CD4-positive, alpha-beta memory T cell (primary cell): ENCODE results near the gene NCLN. TPM values are rescaled to one million over a fixed set of nuclear protein-coding genes. Genes with fewer than 3 reads are reported as not detected.

ENCODE experiments used
- CTCF ChIA-PET: fragments of 350-600 bp; sonication (Branson Sonifier 250); formaldehyde crosslinking; loops from one replicate; lab custom pipeline; 2021; ENCODE audit warnings: inconsistent platforms; ENCODE audit not compliant: partially characterized antibody; lab: Charles Lee
- POLR2A ChIA-PET: fragments of 350-600 bp; sonication (Branson Sonifier 250); formaldehyde crosslinking; loops from one replicate; lab custom pipeline; 2021; ENCODE audit not compliant: partially characterized antibody; lab: Charles Lee
- DNase-seq, 5 donors: peaks; one replicate each; pipeline versions ENCODE4 v3.0.0 to v3.0.0-alpha.2; 2020 to 2022; ENCODE audit warnings: mixed read lengths in 1 of 5
- H3K27ac ChIP-seq: one replicate; pipeline ENCODE4 v1.7.0; 2013; ENCODE audit warnings: low read depth, low read length
- H3K27me3 ChIP-seq: 2 replicates; pipeline ENCODE4 v1.7.0; 2013; ENCODE audit warnings: mild to moderate bottlenecking, low read length, moderate library complexity; ENCODE audit not compliant: insufficient read depth
- H3K36me3 ChIP-seq: 2 replicates; pipeline ENCODE4 v1.7.0; 2013; ENCODE audit warnings: mild to moderate bottlenecking, low read length, moderate library complexity; ENCODE audit not compliant: insufficient read depth
- H3K4me1 ChIP-seq: 2 replicates; pipeline ENCODE4 v1.7.0; 2013; ENCODE audit warnings: mild to moderate bottlenecking, low read length, moderate library complexity; ENCODE audit not compliant: insufficient read depth
- H3K4me3 ChIP-seq, 2 donors: one replicate each; pipeline ENCODE4 v1.7.0; 2013; ENCODE audit warnings: low read length in 2 of 2, mild to moderate bottlenecking in 1 of 2
- H3K9me3 ChIP-seq, 2 donors: one replicate each; pipeline ENCODE4 v1.7.0; 2013; ENCODE audit warnings: low read length in 2 of 2, control low read depth in 1 of 2; ENCODE audit not compliant: control insufficient read depth in 1 of 2
- H3K27ac Mint-ChIP-seq, 7 donors: one replicate each; pipeline ENCODE4 v1.8.0; 2020 to 2021; ENCODE audit warnings: mixed read lengths in 7 of 7, mild to moderate bottlenecking in 6 of 7, inconsistent platforms in 3 of 7, moderate library complexity in 3 of 7
- H3K27me3 Mint-ChIP-seq, 2 donors: one replicate each; pipeline ENCODE4 v1.8.0; 2020 to 2021; ENCODE audit warnings: mixed read lengths in 2 of 2
- H3K36me3 Mint-ChIP-seq, 2 donors: one replicate each; pipeline ENCODE4 v1.8.0; 2020 to 2021; ENCODE audit warnings: mixed read lengths in 2 of 2, inconsistent platforms in 1 of 2, mild to moderate bottlenecking in 1 of 2
- H3K4me1 Mint-ChIP-seq, 4 donors: one replicate each; pipeline ENCODE4 v1.8.0; 2020 to 2021; ENCODE audit warnings: mixed read lengths in 4 of 4, mild to moderate bottlenecking in 1 of 4
- H3K4me3 Mint-ChIP-seq, 8 donors: one replicate each; pipeline ENCODE4 v1.8.0; 2020 to 2021; ENCODE audit warnings: mixed read lengths in 8 of 8, mild to moderate bottlenecking in 7 of 8, moderate library complexity in 6 of 8, inconsistent platforms in 3 of 8
- H3K9me3 Mint-ChIP-seq, 8 donors: one replicate each; pipeline ENCODE4 v1.8.0; 2020 to 2021; ENCODE audit warnings: mixed read lengths in 8 of 8, mild to moderate bottlenecking in 5 of 8, inconsistent platforms in 3 of 8, moderate library complexity in 1 of 8
- intact Hi-C: fragments of 100-400 bp; cut with micrococcal nuclease; formaldehyde crosslinking; loops from one replicate; pipeline ENCODE4 v1.15.1; 2023
- polyA plus RNA-seq, 2 donors: library from polyadenylated mRNA; unstranded; fragments of 300-500 nt; fragmentation: Illumina TruSeq; gene quantifications; one replicate each; pipeline ENCODE4 v1.2.3, GENCODE V29; 2021
- total RNA-seq, 2 experiments: library from RNA; stranded (reverse); gene quantifications; one replicate each; pipeline ENCODE4 v1.2.3, GENCODE V29; 2021

The NCLN gene
- total and polyA plus RNA-seq, 4 experiments from 2014 or later: 25.1 to 59.3 (median 49.3) TPM

GRCh38 chr19:3207461-3208242 is 21.9 kb downstream of the NCLN start:
- Mint-ChIP-seq H3K9me3 (no peaks in the 10 kb centered on the region), H3K4me1 (peaks cover 0 to 10% (median 4%) of the 10 kb centered on the region in 4 donors), H3K27me3 (no peaks in the 10 kb centered on the region), H3K27ac (no peak overlapping the region), H3K4me3 (no peak overlapping the region), H3K36me3 (peaks cover 0 to 19% of the 10 kb centered on the region in 2 donors)
- Histone ChIP-seq H3K4me1 (no peaks in the 10 kb centered on the region), H3K4me3 (no peak overlapping the region), H3K27ac (no peak overlapping the region), H3K36me3 (peaks cover 5% of the 10 kb centered on the region), H3K27me3 (no peaks in the 10 kb centered on the region), H3K9me3 (no peaks in the 10 kb centered on the region)
- DNase-seq: no peak
- POLR2A ChIA-PET: no interaction called here
- CTCF ChIA-PET: interaction anchor here (1.3 kb wide), 1 partner anchor 132 kb away, joined by 3 read pairs; no protein-coding TSS in a partner anchor
- intact Hi-C loops: no loop called here

GRCh38 chr19:3208317-3209207 is 22.8 kb downstream of the NCLN start:
- H3K4me1 Mint-ChIP-seq: peaks cover 0 to 10% (median 4%) of the 10 kb centered on the region in 4 donors
- H3K4me3 Mint-ChIP-seq: no peak overlapping the region
- H3K4me1 ChIP-seq: no peaks in the 10 kb centered on the region
- CTCF ChIA-PET: interaction anchor here (1.3 kb wide), 1 partner anchor 133 kb away, joined by 3 read pairs; no protein-coding TSS in a partner anchor
- H3K27me3 ChIP-seq: no peaks in the 10 kb centered on the region
- no peak overlapping the region for H3K4me3 ChIP-seq
- POLR2A ChIA-PET: no interaction called here
- H3K36me3 Mint-ChIP-seq: peaks cover 0 to 15% of the 10 kb centered on the region in 2 donors
- intact Hi-C loops: no loop called here
- H3K36me3 ChIP-seq: peaks cover 5% of the 10 kb centered on the region
- DNase-seq: no peak
- no peaks in the 10 kb centered on the region for H3K9me3 Mint-ChIP-seq
- H3K9me3 ChIP-seq: no peaks in the 10 kb centered on the region
- H3K27ac Mint-ChIP-seq: no peak overlapping the region
- H3K27me3 Mint-ChIP-seq: no peaks in the 10 kb centered on the region
- H3K27ac ChIP-seq: no peak overlapping the region

GRCh38 chr19:3210347-3211017 is 24.8 kb downstream of the NCLN start:
- peaks cover 0 to 10% (median 4%) of the 10 kb centered on the region in 4 donors for H3K4me1 Mint-ChIP-seq
- H3K4me3 Mint-ChIP-seq: no peak overlapping the region
- H3K27ac Mint-ChIP-seq: peak overlapping the region in 4 of 7 donors; percentile 16 to 84 (median 30)
- intact Hi-C loops: loop anchor here (1.0 kb wide), 2 partner anchors 81 to 248 kb away; no protein-coding TSS in a partner anchor
- peaks cover 0 to 12% of the 10 kb centered on the region in 2 donors for H3K36me3 Mint-ChIP-seq
- no peaks in the 10 kb centered on the region for H3K27me3 ChIP-seq
- DNase-seq: peak; percentile 56 to 67 (median 58)
- ChIA-PET POLR2A (interaction anchor here (0.6 to 2.1 kb wide), 5 partner anchors 24 to 259 kb away, joined by 3 to 6 read pairs (median 3); partner anchors contain the start of gene NCLN), CTCF (interaction anchor here (0.9 to 1.9 kb wide), 5 partner anchors 9 to 248 kb away, joined by 3 to 7 read pairs (median 3); no protein-coding TSS in a partner anchor)
- H3K4me1 ChIP-seq: no peaks in the 10 kb centered on the region
- no peaks in the 10 kb centered on the region for H3K9me3 ChIP-seq
- H3K27me3 Mint-ChIP-seq: no peaks in the 10 kb centered on the region
- H3K4me3 ChIP-seq: no peak overlapping the region
- peaks cover 5% of the 10 kb centered on the region for H3K36me3 ChIP-seq
- H3K9me3 Mint-ChIP-seq: no peaks in the 10 kb centered on the region
- H3K27ac ChIP-seq: no peak overlapping the region

GRCh38 chr19:3211191-3211590 is 25.5 kb downstream of the NCLN start:
- H3K4me3 Mint-ChIP-seq: no peak overlapping the region
- H3K27ac ChIP-seq: no peak overlapping the region
- no peaks in the 10 kb centered on the region for H3K4me1 ChIP-seq
- peaks cover 5% of the 10 kb centered on the region for H3K36me3 ChIP-seq
- POLR2A ChIA-PET: interaction anchor here (1.4 to 2.1 kb wide), 3 partner anchors 25 to 260 kb away, joined by 3 to 6 read pairs (median 4); partner anchors contain the start of gene NCLN
- no peak overlapping the region for H3K4me3 ChIP-seq
- H3K4me1 Mint-ChIP-seq: peaks cover 0 to 10% (median 4%) of the 10 kb centered on the region in 4 donors
- no peaks in the 10 kb centered on the region for H3K27me3 ChIP-seq
- CTCF ChIA-PET: interaction anchor here (1.0 to 1.9 kb wide), 4 partner anchors 19 to 260 kb away, joined by 3 to 7 read pairs (median 3); no protein-coding TSS in a partner anchor
- H3K27me3 Mint-ChIP-seq: no peaks in the 10 kb centered on the region
- H3K36me3 Mint-ChIP-seq: peaks cover 0 to 11% of the 10 kb centered on the region in 2 donors
- no peaks in the 10 kb centered on the region for H3K9me3 ChIP-seq
- no peak for DNase-seq
- H3K9me3 Mint-ChIP-seq: no peaks in the 10 kb centered on the region
- H3K27ac Mint-ChIP-seq: peak overlapping the region in 1 of 7 donors; percentile 16
- intact Hi-C loops: no loop called here

GRCh38 chr19:3213159-3213558 is 27.4 kb downstream of the NCLN start:
- H3K27me3 Mint-ChIP-seq: no peaks in the 10 kb centered on the region
- H3K9me3 Mint-ChIP-seq: peaks cover 0 to 4% (median 0%) of the 10 kb centered on the region in 8 donors
- H3K4me1 Mint-ChIP-seq: peaks cover 0 to 10% (median 4%) of the 10 kb centered on the region in 4 donors
- Histone ChIP-seq H3K4me1 (no peaks in the 10 kb centered on the region), H3K4me3 (no peak overlapping the region), H3K27ac (no peak overlapping the region), H3K9me3 (no peaks in the 10 kb centered on the region), H3K27me3 (no peaks in the 10 kb centered on the region), H3K36me3 (no peaks in the 10 kb centered on the region)
- CTCF ChIA-PET: no interaction called here
- no peak overlapping the region for H3K27ac Mint-ChIP-seq
- no peak for DNase-seq
- H3K36me3 Mint-ChIP-seq: peaks cover 0 to 5% of the 10 kb centered on the region in 2 donors
- no peak overlapping the region for H3K4me3 Mint-ChIP-seq
- intact Hi-C loops: no loop called here
- POLR2A ChIA-PET: no interaction called here

- no peak for DNase-seq
- peak overlapping the region in 1 of 8 donors; percentile 31 for H3K4me3 Mint-ChIP-seq
- no peaks in the 10 kb centered on the region for H3K27me3 ChIP-seq
- H3K9me3 ChIP-seq: no peaks in the 10 kb centered on the region
- H3K27ac ChIP-seq: no peak overlapping the region
- H3K36me3 Mint-ChIP-seq: no peaks in the 10 kb centered on the region
- no peaks in the 10 kb centered on the region for H3K4me1 ChIP-seq
- H3K27ac Mint-ChIP-seq: no peak overlapping the region
- ChIA-PET POLR2A (no interaction called here), CTCF (no interaction called here)
- no peaks in the 10 kb centered on the region for H3K4me1 Mint-ChIP-seq
- no peaks in the 10 kb centered on the region for H3K27me3 Mint-ChIP-seq
- intact Hi-C loops: no loop called here
- no peak overlapping the region for H3K4me3 ChIP-seq
- no peaks in the 10 kb centered on the region for H3K36me3 ChIP-seq
- H3K9me3 Mint-ChIP-seq: peaks cover 0 to 4% (median 0%) of the 10 kb centered on the region in 8 donors
Measured at GRCh38 chr19:3216874-3217273, 31.1 kb downstream of the NCLN start.
